ENCODE results near the gene UNC13D. TPM values are rescaled to one million over a fixed set of nuclear protein-coding genes. Genes with fewer than 3 reads are reported as not detected.
"Not testable (repeated sequence)": the region's sequence is repeated elsewhere in the genome, so short reads cannot be mapped to it uniquely, and the experiment has no call there.

UNC13D gene
- total RNA-seq, result 203 and 219 TPM in 2 replicates

GRCh38 chr17:75843577-75844529 lies at the start of gene UNC13D:
TSS of gene UNC13D (minus strand) at chr17:75844404. CDS start at chr17:75844337, 67 bp downstream.
- intact Hi-C loops (cut with micrococcal nuclease), result loop anchor here (1.0 to 2.0 kb wide), 5 partner anchors 11 to 60 kb away; partner anchors contain the start of genes MRPL38 and WBP2

DNA sequence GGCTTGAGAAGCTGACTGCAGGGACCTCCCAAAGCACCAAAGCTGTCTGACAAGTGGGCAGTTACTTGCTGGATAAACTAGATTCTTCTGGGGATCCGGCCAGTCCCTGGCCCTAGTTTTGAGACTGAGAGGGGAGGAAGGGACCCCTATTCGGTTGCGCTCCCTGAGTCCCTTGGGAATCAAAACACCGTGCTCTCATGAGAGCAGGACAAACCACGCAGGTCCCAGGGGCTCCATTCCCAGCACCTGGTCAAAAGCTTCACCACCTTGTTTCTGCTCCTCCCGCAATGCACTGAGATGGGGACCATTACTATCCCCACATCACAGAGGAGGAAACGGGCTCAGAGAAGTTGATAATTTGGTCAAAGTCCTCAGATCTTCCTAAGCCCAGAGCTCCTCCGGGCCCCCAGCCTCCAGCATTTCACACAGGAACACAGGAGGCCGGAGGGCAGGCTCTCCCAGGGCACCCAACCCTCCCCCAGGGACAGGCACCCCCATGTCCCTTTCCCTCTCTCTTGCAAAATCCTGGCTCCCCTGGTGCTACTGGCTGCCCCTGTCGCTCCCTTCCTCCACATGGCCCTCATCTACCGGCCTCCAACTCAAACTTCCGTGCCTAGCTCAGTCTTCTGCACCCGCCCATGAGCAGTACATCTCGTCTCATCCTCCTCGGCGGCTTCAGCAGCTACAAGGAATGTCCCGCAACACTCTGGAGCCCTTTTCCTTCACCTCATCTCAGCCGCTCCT lies 49.3 kb upstream of the UNC13D start:
- intact Hi-C loops (cut with micrococcal nuclease), result no loop called here

- intact Hi-C loops (cut with micrococcal nuclease), result no loop called here
Measured at GRCh38 chr17:75892556-75893224, 48.5 kb upstream of the UNC13D start.

DNA sequence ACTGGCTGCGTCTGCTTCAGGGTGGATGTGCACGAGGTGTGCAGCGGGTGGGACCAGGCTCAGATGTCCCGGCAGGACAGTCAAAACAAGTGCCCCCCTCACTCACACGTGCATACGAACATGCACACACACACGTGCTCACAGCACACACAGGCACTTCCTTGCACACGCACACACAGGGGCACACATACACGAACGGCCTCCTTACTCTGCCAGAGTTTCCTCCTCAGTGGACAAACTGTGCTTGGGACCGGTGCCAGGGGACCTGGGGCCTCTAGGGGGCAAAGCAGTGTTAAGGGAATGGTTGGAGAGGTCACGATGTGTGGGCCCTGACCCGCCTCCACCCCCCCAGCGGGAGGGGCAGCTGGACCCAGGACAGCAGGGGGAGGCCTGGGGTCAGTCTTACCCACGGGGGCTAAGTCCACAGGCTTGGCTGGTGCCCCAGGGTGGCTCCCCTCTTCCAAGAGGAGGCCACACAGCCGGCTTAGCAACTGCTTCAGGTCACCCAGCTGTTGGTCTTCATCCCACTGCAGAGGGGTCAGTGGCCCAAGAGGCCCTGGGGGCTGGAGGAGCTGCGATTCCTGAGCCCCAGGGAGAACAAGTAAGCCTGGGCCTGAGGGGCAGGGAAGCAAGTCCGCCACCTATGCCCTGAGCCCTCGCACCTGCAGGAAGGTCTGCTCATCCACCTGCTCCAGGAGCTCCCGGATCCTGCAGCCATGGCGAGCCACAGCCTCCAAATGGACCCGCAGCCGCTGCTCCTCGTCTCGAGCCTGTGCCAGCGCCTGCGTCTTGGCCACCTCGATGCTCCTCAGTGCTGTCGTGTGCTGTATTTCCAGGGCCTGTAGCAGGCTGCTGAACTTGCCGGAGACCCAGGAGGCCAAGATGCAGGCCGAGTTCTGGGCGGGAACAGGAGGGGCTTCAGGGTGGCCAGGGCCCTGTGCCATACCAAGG lies 47.7 kb upstream of the UNC13D start:
- intact Hi-C loops (cut with micrococcal nuclease), result no loop called here

DNA sequence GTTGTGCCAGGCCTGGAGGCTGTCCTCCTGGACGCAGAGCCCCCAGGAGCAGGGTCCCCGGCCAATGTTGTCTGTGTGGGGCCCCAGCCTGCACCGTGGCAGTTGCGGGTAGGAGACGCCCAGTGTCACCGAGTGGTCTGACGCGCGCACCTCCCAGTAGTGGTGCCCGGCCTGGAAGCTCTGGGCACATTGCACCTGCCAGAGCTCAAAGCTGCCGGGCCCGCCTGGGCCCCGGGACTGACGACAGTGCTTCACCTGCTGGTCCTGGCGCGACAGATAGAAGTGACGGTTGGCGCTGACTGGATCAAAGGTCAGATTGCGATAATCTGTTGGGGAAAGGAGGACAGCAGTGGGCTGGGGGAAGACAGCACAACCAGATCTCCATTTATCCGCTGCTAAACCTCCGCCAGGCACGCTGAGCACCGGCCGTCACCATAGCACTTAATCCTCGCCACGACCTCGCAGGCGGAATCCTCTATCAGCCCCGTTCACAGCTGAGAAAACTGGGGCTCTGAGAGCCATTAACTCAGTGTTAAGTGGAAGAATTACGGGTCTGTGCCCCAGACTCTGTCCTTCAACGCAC lies 46.9 kb upstream of the UNC13D start:
- intact Hi-C loops (cut with micrococcal nuclease), result no loop called here

- intact Hi-C loops (cut with micrococcal nuclease), result no loop called here
Measured at GRCh38 chr17:75889454-75889853, 45.2 kb upstream of the UNC13D start.

DNA sequence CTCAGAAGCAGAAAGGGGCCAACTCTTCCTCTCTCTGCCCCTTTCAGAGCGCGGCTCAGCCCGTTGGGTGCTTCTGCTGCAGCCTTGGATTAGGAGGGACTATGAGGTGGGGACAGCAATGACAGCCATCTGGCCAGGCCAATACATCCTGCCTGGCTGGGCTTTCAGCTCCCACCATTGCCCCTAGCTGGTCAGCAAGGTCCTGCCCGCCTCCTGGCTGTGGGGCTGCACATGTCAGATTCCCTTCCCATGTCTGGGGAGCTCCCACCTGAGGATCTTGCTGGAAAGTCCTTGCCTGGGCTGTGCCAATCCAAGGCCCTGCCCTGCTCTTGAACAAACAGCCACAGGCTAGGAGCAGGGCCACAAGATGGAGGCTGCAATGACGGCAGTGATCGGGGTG lies 44.3 kb upstream of the UNC13D start:
- intact Hi-C loops (cut with micrococcal nuclease), result no loop called here

DNA sequence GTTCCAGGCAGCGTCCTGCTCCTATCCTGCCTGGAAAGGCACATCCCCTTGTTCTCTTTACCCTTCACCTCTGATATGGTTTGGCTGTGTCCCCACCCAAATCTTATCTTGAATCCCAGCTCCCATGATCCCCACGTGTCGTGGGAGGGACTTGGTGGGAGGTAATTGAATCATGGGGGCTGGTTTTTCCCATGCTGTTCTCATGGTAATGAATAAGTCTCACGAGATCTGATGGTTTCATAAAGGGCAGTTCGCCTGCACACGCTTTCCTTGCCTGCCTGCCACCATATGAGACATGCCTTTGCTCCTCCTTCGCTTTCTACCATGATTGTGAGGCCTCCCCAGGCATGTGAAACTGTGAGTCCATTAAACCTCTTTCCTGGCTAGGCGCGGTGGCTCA lies 41.7 kb upstream of the UNC13D start:
- intact Hi-C loops (cut with micrococcal nuclease), result not testable (repeated sequence)

GRCh38 chr17:75885431-75885830 lies 41.2 kb upstream of the UNC13D start:
- intact Hi-C loops (cut with micrococcal nuclease), result no loop called here

- intact Hi-C loops (cut with micrococcal nuclease), result no loop called here
Measured at GRCh38 chr17:75881678-75882454, 37.7 kb upstream of the UNC13D start.

GRCh38 chr17:75880266-75880665 lies 36.1 kb upstream of the UNC13D start:
- intact Hi-C loops (cut with micrococcal nuclease), result no loop called here

DNA sequence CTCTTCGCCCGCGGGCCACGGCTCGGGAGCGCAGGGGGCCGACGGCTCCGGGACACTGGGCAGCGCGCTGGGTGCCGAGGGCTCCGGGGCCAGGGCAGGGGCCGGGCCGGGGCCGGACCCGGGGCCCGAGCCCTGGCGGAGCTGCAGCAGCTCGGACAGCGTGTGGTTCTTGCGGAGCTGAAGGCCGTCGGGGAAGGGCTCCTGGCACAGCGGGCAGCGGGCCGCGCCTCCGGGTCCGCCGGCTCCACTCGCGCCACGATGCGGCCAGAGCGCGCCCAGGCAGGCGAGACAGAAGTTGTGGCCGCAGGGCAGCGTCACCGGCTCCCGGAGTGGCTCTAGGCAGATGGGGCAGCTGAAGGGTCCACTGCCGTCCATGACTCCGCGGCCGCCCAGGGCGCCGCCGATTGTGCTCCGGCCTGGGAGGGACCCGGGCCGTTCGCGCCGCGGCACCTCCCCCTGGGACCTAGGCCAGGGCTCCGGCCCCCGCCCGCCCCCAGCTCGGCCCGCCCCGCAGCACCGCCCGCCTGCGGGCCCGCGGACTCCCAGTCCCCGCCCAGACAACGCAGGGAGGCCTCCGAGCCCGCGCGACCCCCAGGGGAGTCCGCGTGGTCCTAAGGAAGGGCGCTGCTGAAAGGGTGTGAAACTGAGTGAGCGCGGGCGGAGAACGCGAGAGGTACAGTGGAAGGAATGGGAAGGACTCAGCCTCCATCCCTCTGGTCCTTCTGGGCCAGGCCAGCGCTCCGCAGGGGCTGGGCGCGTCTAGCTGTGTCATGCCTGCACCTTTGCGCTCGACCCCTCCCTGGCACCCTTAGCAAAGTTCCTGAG lies 34.2 kb upstream of the UNC13D start, which contains the start of gene TRIM47:
TRIM47 (minus strand) TSS at position 408 of the 825 bp plus-strand sequence; CDS start at position 375, 33 bp downstream.
- intact Hi-C loops (cut with micrococcal nuclease), result no loop called here

DNA sequence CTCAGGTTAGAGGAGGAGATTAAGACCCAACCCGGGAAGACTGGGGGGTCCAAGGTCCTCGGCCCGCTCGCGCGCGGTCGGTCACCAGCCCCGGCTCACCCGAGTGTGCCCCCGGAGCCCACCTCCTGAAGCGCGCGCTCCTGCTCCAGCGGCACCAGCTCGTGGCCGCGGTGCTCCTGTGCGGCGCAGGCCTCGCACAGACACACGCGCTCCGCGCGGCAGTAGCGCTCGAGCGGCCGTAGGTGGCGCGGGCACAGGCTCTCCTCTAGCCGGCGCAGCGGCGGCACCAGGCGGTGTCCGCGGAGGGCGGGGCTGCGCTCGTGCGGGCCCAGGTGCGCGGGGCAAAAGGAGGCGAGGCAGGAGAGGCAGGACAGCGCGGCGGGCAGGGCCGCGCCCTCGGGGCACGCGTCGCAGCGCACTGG lies 33.6 kb upstream of the UNC13D start:
- intact Hi-C loops (cut with micrococcal nuclease), result loop anchor here (1.0 to 2.0 kb wide), 6 partner anchors 13 to 63 kb away; partner anchors contain the start of genes FBF1, TRIM65 and WBP2

DNA sequence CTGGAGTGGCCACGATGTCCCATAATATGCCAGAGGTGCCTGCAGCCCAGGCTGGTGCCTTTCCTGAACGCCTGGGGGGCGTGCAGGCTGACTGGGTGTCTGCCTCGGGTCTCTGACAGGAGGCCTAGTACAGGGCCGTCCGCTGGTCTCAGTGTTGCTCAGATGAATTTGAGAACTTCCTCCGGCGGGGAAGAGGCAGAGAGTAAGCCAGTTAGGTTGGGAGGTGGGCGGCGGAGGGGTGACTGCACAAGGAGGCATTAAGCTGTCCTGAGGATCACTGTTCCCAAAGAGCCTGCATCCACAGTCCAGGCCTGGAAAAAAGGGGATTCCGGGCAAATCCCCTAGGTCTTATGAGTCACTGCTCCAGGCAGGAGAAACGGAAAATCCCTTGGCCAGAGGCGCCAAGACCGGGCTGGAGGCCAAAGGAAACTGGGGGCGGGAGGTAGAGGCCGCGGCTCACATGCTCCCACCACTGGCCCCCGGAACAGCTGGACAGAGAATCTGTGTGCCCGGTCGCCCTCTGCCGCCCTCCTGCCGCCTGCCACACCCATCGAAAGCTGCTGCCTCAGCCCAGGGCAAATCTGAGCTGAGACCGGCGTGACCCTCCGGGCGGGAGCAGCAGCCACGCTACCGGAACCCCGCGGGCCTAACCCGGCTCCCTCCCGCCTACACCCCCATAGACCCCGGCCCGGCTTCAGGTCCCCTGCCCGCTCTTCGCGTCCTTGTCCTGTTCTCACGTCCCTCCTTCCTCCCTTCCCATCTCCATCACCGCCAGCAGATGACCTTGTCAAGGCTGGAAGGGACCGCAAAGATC lies 32.9 kb upstream of the UNC13D start:
- intact Hi-C loops (cut with micrococcal nuclease), result loop anchor here (1.0 to 2.0 kb wide), 6 partner anchors 13 to 64 kb away; partner anchors contain the start of genes FBF1, TRIM65 and WBP2

DNA sequence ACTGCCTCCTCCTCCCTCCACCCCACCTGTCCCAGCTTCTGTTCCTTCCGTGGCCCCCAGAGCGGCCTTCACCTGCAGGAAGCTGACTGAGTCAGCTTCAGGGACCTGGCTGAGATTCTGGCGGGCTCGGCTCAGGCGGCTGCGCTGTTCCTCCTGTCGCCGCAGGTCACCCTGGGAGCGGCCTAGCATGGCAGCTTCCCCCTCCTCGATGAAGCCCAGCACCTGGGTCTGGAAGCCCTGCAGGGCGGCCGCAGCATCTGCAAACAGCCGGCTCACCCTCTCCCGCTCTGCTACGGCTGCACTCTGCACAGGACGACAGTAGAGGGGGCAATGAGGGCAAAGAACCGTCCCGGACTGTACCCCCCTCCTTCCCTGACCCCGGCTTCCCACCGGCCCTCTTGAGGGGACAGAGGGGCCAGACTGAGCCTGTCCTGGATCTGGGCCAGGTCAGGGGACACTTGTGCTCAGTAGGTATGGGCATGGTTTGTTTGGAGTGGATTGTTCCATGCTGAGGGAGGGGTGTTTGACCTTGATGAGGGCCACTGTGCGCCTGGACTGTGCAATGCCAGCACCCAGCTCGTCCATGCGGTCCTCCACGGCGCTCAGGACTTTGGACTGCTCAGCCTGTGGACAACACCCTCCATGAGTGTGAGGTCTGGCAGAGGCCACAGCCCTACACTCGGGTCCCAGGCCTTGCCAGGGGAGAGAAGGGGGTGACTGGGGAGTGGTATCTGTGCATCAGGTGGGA lies 32.2 kb upstream of the UNC13D start:
- intact Hi-C loops (cut with micrococcal nuclease), result loop anchor here (2.0 kb wide), 2 partner anchors 20 to 64 kb away; partner anchors contain the start of genes FBF1 and TRIM65

- intact Hi-C loops (cut with micrococcal nuclease), result loop anchor here (2.0 kb wide), 2 partner anchors 21 to 65 kb away; partner anchors contain the start of genes FBF1 and TRIM65
Measured at GRCh38 chr17:75875940-75876189, 31.7 kb upstream of the UNC13D start.
